DND-41 (cell line): ENCODE measurements around the gene PPP4R1.

Source experiments
- EZH2 ChIP-seq: IDR thresholded peaks from 3 replicates; pipeline ENCODE4 v1.6.1; 2012; ENCODE audit warnings: borderline replicate concordance, low read depth, mild to moderate bottlenecking, moderate library complexity, low read length, inconsistent platforms; ENCODE audit not compliant: severe bottlenecking
- TF ChIP-seq, protein P1 (sequence below): IDR thresholded peaks from 2 replicates; pipeline ENCODE4 v1.5.1; 2012; ENCODE audit warnings: borderline replicate concordance, low read length, moderate library complexity, mild to moderate bottlenecking; ENCODE audit not compliant: poor library complexity, severe bottlenecking; ENCODE audit errors: extremely low read depth

DNA sequence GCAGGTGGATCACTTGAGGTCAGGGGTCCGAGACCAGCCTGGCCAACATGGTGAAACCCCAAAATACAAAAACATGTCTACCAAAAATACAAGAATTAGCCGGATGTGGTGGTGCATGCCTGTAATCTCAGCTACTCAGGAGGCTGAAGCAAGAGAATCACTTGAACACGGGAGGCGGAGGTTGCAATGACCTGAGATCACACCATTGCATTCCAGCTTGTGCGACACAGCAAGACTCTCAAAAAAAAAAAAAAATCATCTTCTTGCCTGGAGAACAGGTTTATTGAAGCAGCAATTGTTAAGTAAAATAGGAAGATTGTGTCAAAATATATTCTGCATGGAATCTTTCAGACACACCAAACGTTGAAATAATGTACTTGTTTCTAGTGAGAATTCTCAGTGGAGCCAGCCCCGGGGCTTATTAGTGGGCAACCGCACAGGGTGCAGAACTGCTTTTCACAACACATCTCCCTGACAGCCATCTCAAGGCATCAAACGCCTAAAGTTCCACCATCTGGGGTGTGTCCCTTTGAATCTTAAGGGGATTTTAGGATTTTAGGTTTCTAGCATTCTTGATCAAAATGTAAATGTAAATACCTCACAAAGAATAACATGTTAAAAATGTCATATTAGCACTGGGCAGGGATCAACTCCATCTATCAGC, 28.6 kb upstream of the PPP4R1 start:
- TF ChIP-seq, protein P1, sequence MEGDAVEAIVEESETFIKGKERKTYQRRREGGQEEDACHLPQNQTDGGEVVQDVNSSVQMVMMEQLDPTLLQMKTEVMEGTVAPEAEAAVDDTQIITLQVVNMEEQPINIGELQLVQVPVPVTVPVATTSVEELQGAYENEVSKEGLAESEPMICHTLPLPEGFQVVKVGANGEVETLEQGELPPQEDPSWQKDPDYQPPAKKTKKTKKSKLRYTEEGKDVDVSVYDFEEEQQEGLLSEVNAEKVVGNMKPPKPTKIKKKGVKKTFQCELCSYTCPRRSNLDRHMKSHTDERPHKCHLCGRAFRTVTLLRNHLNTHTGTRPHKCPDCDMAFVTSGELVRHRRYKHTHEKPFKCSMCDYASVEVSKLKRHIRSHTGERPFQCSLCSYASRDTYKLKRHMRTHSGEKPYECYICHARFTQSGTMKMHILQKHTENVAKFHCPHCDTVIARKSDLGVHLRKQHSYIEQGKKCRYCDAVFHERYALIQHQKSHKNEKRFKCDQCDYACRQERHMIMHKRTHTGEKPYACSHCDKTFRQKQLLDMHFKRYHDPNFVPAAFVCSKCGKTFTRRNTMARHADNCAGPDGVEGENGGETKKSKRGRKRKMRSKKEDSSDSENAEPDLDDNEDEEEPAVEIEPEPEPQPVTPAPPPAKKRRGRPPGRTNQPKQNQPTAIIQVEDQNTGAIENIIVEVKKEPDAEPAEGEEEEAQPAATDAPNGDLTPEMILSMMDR = no peak
- TF ChIP-seq EZH2 = no peak
